HG02623 (cell line): ENCODE results near the gene UNC13C.
A peak's percentile ranks its signal among the peaks of the same experiment; 100 is the strongest.

Source experiments
- ATAC-seq: cut with Tn5 transposase; IDR thresholded peaks from one replicate; pipeline ENCODE4 v1.9.1; 2021; ENCODE audit warnings: moderate library complexity; ENCODE audit not compliant: unreplicated experiment

Gene UNC13C

DNA sequence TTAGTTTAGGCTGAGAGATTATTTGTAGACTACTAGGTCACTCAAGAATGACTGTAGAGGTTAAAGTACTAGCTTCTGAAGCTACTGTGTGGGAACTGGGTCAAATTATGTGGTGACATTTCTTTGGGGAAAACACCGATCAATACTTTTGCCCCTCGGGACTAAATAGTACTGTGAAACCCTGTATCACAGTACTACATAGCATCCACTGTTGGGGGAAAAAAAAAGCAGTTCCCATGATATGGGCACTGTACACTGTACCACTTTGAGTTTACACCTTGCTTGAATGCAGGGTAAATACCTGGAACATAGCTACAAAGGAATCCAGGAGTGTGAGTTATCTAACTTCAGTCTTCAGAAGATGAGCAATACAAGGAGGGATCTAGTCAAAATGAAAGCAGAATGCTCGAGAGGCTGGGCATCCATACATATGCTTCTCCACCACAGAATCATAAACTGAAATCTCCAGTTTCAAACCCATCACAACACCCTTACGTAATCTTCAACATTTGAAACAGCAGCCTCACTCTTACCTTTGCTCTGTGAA lies 311.4 kb downstream of the UNC13C start:
- ATAC-seq, result peak; percentile 73

DNA sequence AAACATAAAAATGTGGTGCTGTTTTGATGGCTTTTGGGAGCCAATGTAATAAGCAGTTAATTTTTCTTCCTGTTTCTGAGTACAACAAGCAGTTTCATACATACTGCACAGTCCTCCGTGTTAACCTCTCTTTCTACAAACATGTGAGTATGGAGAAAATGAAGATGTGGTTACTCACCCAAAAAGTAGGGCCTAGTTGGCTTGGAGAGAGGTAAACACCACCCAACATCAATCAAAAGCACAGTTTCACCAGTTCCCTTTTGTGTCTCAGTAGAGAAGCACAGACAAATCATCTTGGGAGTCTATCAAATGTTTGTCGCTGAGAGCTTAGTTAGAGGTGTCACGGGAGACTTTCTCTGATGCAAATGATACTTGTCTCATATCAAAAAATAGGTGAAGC lies 320.2 kb downstream of the UNC13C start:
- ATAC-seq, result no peak

DNA sequence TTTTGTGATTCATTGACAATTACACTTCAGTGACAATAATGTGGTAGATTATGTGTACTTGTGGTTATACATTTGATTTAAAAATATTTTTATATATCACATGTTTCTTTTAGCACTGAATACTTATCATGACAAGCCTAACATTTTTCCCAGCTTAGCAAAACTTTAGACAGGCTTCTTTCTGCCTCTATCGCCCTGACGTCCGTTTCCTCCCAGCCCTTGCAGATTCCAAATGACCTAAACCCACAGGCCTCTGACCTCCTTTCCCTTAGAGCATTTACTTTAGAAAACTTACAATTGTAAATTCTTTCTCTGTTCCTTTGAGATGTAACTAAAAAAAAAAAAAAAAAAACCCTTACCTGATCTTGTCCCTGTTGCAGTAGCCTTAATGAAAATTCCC lies 326.1 kb downstream of the UNC13C start:
- ATAC-seq, result no peak

DNA sequence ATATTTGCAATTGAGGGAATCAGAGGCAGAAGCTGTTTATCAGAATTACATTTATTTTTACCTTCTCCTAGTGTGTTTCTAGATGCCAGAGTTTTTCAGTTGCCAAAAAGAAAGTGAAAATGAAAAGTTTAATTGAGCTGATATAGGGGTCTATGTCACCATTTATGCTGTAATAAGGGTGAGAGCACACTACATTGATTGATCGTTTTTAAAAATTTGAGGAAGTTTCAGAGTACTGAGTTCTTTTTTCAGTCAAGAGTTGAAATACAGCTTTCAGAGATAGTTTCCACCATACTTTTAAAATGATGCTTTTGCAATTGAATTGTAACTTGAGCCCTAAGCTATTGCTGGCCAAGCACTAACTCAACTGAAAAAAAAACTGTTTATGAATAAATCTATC lies 326.9 kb downstream of the UNC13C start:
- ATAC-seq, result no peak

DNA sequence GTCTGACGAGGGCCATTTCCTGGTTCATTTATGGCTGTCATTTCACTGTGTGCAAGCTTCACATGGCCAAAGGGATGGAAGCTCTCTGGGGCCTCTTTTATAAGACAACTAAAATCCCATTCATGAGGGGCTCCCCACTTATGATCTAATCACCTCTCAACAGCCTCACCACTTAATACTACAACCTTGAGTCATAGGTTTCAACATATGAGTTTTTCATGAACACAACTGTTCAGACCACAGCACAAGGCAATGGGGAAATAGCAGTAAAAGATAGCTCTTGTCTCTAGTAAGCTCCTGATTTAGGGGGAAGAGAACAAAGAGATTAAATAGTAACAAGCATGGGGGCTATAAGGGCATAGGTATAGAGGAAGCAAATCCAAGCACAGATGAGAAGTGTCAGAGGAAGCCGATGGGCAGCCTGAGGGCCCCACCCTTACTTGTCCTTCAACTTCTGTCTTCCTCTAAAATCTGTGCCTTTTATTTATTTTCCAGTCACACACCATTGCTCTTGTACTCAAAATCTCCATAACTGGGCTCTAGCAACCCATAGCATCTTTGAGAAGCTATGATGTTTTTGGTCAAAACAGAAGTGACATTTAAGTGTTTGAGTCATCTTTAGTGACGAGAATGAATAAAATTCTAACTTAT lies 329.1 kb downstream of the UNC13C start:
- no peak for ATAC-seq

DNA sequence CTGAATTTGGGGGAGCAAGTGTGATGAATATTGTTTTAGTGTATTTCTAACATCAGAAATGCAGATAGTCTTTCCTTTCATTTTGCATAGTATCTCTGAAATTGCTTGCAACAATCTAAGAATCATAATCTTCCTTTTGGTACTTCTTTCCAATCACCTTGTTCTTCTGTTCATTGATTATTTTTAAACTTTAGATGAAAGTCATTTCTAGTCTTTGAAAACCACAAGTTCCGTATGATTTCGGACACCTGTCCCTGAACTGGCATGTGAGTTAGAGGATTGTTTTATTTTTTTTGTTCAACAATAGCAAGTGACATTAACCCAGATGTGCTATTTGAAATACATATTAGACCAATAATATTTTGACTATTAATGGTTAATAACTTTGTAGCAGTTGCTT lies 329.7 kb downstream of the UNC13C start:
- no peak for ATAC-seq

DNA sequence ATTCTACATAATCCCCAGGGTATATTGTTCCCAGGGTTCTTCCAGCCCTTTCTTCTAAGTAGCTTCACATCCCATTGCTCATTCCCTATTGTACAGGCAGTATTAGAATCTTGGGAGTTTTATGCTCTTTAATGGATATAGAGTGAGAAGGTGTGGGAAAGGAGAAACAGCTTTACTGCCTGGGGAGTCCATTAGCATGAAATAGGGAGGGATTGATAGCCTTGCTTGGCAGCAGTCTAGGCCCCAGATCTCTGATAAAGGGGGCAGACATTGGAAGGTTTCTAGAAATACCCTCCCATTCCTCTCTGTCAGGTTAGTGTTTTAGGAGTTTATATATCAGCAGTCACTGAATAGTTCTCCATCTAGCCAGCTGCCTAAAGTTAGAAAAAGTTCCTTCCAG lies 334.3 kb downstream of the UNC13C start:
- no peak for ATAC-seq

DNA sequence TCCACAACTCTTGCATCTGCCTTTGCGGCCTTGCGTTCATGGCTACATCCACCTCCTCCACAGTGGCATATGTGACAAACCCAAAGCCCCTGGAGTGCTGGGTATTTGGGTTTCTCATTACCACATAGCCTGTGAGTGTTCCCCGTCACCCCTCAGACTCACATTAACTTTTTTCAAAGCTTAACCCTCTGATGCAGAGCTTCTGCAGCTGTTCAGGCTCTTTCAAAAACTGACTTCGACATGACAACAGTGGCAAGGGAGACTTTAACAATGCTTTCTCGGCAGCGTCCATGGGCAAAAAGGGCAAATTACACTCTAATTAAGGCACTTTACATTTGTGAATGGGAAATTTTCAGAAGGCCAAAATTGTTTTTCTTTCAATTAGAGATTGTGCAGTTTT lies 343.2 kb downstream of the UNC13C start:
- no peak for ATAC-seq

DNA sequence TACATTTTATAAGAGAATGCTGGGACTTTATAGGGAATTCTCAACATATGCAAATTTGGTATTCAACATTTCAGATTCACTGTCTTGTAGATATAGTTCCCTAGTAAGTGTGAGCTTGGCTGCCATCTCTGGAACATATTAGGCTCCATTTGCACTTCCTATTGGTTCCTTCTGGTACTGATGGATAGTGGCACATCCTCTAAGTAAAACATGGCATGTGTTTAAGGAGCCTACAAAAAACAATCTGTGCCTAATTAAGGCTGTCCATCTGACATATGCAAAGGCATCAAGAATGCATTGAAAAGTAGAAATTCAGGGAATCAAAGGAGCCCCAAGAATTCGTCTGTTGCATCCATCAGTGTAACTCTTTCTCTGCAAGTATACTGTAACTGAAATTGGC lies 344.1 kb downstream of the UNC13C start:
- no peak for ATAC-seq

DNA sequence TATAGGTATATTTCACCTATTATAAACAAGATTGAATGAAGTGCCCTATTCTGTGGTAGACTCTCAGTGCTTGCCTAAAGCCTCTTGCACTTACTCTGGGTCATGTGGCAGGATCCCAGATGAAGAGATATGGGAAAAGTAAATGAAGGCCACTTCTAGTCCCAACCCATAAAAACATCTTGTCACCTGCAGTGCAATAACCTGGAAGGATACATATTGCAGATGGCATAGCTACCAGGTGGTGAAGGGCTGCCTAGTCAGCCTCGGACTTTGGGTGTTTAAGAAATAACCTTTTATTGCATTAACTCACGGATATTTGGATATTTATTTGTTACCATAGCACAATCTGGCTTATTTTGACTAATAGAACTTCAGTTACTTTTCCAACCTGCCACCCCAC lies 367.1 kb downstream of the UNC13C start:
- ATAC-seq, result no peak

DNA sequence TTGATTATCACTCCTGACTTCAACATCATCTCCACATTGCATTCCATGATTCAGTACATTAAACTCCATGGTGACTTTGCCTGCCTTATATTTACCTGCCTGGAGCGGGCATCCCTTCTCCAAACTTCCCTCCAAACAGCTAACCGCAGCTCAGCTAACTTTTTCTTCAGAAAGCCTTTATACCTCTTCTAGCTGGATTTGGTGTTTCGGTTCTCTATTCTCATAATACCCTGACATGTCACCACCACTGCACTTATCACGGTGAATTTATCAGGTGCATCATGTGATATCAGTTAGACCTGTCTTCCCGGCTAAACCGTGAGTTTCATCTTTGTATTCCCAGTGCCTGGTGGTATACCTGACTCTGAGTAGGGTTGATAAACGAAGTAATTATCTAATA lies 367.6 kb downstream of the UNC13C start:
- no peak for ATAC-seq

DNA sequence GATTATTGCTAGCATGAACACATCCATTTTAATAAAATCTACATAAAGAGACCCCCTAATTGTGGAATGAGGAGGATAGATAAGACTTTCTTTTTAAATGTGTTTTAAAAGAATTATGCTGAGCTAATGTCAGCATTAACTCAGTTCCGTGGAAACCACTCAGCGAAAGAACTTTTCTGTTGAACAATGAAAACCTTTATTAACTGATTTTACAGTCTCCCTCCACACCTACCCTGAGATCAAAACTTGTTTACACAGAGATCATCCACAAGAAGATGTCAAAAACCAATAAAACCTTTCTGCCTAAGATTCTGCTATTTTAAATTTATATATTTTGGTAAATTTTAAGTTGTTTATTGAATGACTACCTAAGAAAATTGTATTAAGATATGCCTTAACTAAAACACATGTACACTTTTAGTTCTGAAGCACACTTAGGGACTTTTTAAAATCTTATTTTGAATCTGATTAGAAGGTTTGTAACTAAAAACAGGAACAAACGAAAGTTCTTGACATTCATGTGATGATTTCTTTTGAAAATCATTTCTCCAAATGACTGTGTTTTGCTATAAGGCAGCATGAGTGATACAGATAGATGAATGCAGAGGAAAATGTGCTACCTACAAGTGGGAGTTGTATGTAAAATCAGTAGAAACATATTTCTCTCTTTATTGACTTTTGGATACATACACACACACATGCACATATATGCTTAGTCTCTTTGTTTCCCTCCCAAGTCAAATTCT lies 369.0 kb downstream of the UNC13C start:
- no peak for ATAC-seq

DNA sequence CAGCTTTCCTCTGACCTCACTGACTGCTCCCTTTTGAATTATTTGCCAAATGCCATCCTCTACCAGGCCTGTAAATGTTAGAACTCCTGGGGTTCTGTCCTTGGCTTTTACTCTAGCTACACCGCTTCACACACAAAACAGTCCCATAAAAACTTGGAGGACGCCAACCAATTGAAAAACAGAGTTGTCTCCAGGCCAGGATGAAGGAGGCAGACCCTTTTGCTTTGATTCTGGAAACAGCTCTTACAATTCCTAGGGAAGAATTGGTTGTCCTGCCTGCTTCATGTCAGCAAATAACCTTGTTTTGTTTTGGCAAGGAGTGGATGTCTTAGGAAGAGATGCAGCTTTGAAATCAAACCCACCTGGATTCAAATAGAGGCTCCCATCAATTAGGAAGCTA lies 375.5 kb downstream of the UNC13C start:
- ATAC-seq, result no peak

DNA sequence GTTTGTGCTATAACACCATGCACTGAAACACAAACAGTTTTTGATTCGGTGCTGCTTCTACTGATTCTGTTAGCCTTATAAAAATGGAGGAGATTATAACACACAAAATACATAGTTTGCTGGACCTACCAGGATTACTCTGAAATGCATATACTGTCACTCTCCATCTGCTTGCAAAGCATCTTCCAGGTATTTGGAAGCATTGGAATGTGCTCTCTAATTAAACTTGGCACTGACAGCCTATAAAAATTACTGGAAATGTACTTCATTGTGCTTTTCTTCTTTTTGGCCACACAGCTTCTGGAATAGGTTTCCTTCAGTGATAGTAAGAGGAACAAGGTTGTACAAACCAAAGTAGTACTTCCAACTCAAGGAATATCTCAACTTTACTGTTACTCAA lies 376.1 kb downstream of the UNC13C start:
- ATAC-seq, result no peak

DNA sequence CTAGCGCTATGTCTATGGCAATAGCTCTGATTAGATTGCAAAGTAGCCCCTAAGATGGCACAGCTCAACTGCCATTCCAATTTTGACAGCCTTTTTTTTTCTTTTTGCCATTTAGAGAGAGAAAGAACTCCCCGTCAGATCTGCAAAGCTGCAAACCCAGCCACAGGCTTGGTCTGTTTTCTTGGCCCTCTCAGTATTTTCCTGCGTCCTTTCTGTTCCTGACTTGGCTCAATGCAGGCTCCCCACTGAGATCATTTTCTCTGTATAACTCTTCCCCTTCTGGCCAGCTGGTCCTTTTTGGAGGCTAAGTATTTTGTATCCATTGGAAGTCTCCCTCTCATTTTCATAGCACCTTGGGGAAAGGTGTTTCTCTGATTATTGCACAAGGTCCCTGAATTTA lies 386.7 kb downstream of the UNC13C start:
- ATAC-seq, result no peak

DNA sequence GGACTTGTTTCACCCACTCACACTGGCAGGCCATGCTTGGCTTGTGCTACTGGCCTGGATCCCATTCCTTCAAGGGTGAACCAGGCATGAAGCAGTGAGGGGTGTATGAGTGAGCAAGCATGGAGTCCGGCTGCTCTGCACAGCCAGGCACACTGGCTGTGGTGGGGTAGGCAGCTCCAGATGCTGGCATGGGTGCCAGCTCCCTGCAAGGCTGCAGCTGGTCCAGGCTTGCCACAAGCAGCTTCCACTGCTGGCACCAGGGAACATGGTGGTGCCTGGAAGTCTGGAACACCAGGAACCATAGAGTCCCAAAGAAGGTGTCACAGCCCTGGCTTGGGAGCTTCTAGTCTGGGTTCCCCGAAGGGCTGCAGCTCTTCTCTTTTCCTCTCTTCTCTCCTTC lies 395.1 kb downstream of the UNC13C start:
- no peak for ATAC-seq

DNA sequence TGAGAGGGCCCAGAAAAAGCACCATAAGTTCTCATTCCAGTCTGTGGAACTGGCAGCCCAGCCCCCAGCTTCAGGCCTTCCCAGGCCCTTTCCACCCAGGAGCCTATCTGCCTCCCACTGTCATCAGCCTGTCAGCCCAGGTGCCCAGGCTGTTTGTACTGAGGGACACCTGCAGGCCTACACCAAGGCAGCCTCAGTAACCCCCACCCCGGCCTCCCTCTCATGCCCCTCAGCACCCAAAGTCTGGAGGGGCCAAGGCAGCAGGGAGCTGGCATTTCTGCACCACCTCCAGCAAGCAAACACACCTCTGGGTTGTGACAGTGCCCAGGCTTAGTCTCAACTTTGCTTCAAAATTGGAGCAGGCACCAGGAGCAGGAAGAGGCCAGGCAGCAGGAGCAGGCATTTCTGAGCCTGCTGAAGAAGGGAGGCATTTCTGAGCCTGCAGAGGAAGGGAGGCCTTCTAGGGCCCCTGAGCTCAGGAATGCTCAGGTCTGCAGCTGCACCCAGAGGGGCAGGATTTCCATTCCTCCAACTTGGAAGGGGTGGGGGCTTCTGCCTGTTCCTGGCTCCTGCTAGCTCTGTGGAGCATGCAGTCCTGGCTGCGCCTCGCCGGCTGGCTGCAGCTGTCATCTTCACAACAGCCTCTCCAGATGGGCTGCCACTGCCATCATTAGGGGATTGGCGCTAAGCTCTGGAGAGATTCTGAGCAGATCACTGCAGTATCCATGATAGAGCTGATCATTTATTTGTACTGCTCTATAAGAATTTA lies 396.1 kb downstream of the UNC13C start:
- ATAC-seq, result no peak

DNA sequence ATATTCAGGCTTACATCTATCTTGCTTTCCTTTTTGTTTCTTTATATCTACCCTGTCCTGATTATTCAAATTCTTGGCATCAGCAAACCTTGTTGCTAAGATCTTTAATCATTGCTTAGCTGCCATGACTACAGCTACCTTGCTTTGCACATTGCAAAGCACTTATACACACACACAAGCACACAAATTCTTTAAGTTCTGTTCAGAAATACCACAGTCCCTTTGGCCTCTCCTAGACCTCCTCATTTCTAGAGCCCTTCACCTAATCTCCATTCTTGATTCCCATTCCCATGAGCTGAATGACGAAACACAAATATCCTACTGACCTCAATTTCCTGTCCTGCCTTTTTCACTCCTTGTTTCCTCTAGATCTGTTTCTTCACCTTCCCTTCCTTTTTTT lies 409.6 kb downstream of the UNC13C start:
- ATAC-seq, result no peak

DNA sequence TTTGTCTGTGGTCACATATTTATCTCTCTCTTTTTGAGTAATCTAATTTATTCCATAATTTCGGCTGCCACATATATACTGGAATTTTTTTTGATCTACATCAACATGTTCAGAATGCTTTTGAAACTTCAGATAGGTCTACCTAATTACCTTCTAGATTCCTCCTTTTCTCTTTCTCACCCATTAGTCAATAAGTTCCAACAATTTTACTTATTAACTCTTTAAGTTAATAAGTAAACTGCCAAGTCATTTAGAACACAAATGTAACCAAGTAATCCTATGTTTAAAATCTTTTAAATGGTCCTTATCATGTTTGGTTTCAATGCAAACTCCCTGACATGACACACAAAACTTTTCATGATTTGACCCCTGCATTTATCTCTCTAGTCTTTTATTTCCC lies 410.5 kb downstream of the UNC13C start:
- ATAC-seq, result no peak

DNA sequence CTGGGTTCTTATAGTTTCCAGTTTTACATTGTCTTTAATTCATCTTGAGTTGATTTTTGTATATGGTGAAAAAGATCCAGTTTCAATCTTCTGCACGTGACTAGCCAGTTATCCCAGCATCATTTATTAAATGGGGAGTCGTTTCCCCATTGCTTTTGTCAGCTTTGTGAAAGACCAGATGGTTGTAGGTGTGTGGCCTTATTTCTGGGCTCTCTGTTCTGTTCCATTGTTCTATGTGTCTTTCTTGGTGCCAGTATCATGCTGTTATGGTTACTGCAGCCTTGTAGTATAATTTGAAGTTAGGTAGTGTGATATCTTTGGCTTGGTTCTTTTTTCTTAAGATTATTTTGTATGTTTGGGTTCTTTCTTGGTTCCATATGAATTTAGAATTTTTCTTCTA lies 432.2 kb downstream of the UNC13C start:
- no peak for ATAC-seq

DNA sequence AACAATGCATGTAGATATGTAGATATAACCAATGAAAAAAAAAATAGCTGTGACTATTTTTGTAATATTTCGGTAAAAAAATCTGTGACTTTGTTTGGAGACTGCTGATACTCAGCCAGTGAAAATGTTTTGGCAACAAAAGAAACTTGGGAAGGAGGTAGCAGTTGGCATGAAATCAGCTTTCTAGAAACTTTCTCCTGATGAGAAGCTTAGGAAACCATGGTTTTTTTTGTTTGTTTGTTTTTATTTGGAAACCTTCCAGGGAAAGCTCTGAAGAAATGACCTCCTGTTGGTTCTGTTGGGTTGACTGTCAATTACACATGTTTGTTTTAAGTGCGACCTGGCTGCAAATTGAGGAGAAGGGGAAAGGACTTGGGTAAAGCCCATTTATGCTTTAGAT lies 445.9 kb downstream of the UNC13C start:
- ATAC-seq, result no peak

DNA sequence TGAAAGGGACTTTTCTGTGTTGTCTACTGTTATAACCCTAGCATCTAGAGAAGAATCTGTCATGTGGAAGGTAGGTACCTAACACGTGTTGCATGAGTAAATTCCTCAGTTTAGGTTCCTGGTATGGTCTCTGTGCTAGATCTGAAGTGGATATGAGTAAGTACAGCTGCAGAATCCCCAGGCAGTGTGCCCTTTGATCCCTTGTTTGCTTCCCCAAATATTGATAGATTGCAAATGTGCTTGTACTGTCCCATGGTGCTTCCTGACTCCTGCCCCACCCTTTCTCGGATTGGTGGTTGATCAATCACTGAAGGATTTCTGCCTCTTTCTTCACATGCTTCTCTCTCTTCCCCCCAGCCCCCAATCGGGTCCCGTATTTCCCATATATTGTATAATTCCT lies 450.4 kb downstream of the UNC13C start:
- no peak for ATAC-seq
